H9 (cell line): ENCODE results near the gene TTC6. TPM values are rescaled to one million over a fixed set of nuclear protein-coding genes. Genes with fewer than 3 reads are reported as not detected.

Experiments used
- DNase-seq: peaks from one replicate; pipeline ENCODE4 v3.0.0-alpha.2; 2017
- H2AFZ ChIP-seq: one replicate; pipeline ENCODE4 v1.6.1; 2013; ENCODE audit warnings: mild to moderate bottlenecking, low read length, control low read depth, moderate library complexity
- H2AK5ac ChIP-seq: 2 replicates; pipeline ENCODE4 v1.6.1; 2013; ENCODE audit warnings: low read length, control low read depth, mixed read lengths; ENCODE audit not compliant: insufficient read length
- H2BK120ac ChIP-seq: one replicate; pipeline ENCODE4 v1.6.1; 2013; ENCODE audit warnings: low read depth, mild to moderate bottlenecking, low read length, control low read depth, inconsistent platforms; ENCODE audit not compliant: poor library complexity, severe bottlenecking
- H2BK12ac ChIP-seq: 2 replicates; pipeline ENCODE4 v1.6.1; 2013; ENCODE audit warnings: low read length, control low read depth, mixed read lengths, low read depth; ENCODE audit not compliant: insufficient read length
- H2BK15ac ChIP-seq: 2 replicates; pipeline ENCODE4 v1.6.1; 2013; ENCODE audit warnings: low read depth, low read length, control low read depth
- H2BK20ac ChIP-seq: one replicate; pipeline ENCODE4 v1.6.1; 2013; ENCODE audit warnings: low read depth, mild to moderate bottlenecking, low read length, control low read depth, inconsistent platforms; ENCODE audit not compliant: poor library complexity, severe bottlenecking
- H2BK5ac ChIP-seq: 2 replicates; pipeline ENCODE4 v1.6.1; 2013; ENCODE audit warnings: low read length, control low read depth, mixed read lengths; ENCODE audit not compliant: insufficient read length
- H3K14ac ChIP-seq: 2 replicates; pipeline ENCODE4 v1.6.1; 2013; ENCODE audit warnings: low read length, control low read depth; ENCODE audit not compliant: insufficient read depth
- H3K18ac ChIP-seq: 2 replicates; pipeline ENCODE4 v1.6.1; 2013; ENCODE audit warnings: low read depth, mild to moderate bottlenecking, mixed read lengths, low read length, control low read depth; ENCODE audit not compliant: insufficient read length
- H3K23ac ChIP-seq: 2 replicates; pipeline ENCODE4 v1.6.1; 2013; ENCODE audit warnings: low read length, control low read depth, mixed read lengths, low read depth; ENCODE audit not compliant: insufficient read length
- H3K23me2 ChIP-seq: 2 replicates; pipeline ENCODE4 v1.6.1; 2013; ENCODE audit warnings: low read depth, mild to moderate bottlenecking, mixed read lengths, low read length, control low read depth; ENCODE audit not compliant: insufficient read length, poor library complexity, severe bottlenecking
- H3K27ac ChIP-seq: 2 replicates; pipeline ENCODE4 v1.5.1; 2013; ENCODE audit warnings: low read length, control low read depth, mixed read lengths, low read depth; ENCODE audit not compliant: insufficient read length
- H3K27me3 ChIP-seq: 2 replicates; pipeline ENCODE4 v1.6.1; 2013; ENCODE audit warnings: low read length, control low read depth, inconsistent platforms; ENCODE audit not compliant: insufficient read depth
- H3K4ac ChIP-seq: 2 replicates; pipeline ENCODE4 v1.6.1; 2013; ENCODE audit warnings: low read depth, mild to moderate bottlenecking, control low read depth, inconsistent platforms, low read length, moderate library complexity
- H3K4me1 ChIP-seq: 2 replicates; pipeline ENCODE4 v1.6.1; 2013; ENCODE audit warnings: low read length, control low read depth, inconsistent platforms; ENCODE audit not compliant: insufficient read depth
- H3K4me2 ChIP-seq: 2 replicates; pipeline ENCODE4 v1.6.1; 2013; ENCODE audit warnings: low read length, control low read depth, mixed read lengths; ENCODE audit not compliant: insufficient read length, insufficient read depth
- H3K56ac ChIP-seq: 2 replicates; pipeline ENCODE4 v1.6.1; 2013; ENCODE audit warnings: low read depth, mild to moderate bottlenecking, mixed read lengths, low read length, control low read depth; ENCODE audit not compliant: insufficient read length
- H3K79me1 ChIP-seq: 2 replicates; pipeline ENCODE4 v1.6.1; 2013; ENCODE audit warnings: low read depth, mild to moderate bottlenecking, moderate library complexity, low read length, control low read depth, inconsistent platforms; ENCODE audit not compliant: insufficient read depth, poor library complexity, severe bottlenecking
- H3K79me2 ChIP-seq: 2 replicates; pipeline ENCODE4 v1.6.1; 2013; ENCODE audit warnings: low read length, control low read depth, inconsistent platforms; ENCODE audit not compliant: insufficient read depth
- H3K9ac ChIP-seq: 2 replicates; pipeline ENCODE4 v1.6.1; 2013; ENCODE audit warnings: low read length, control low read depth, mixed read lengths; ENCODE audit not compliant: insufficient read length; ENCODE audit errors: extremely low read depth
- H3K9me3 ChIP-seq: one replicate; pipeline ENCODE4 v1.6.1; 2013; ENCODE audit warnings: low read depth, low read length, inconsistent platforms; ENCODE audit not compliant: control insufficient read depth
- H3T11ph ChIP-seq: one replicate; pipeline ENCODE4 v1.6.1; 2013; ENCODE audit warnings: mild to moderate bottlenecking, low read length, control low read depth, inconsistent platforms
- H4K20me1 ChIP-seq: one replicate; pipeline ENCODE4 v1.6.1; 2013; ENCODE audit not compliant: control insufficient read depth, insufficient read length, insufficient read depth
- H4K5ac ChIP-seq: 2 replicates; pipeline ENCODE4 v1.6.1; 2013; ENCODE audit warnings: low read depth, mild to moderate bottlenecking, mixed read lengths, low read length, control low read depth; ENCODE audit not compliant: insufficient read length
- H4K8ac ChIP-seq: replicated peaks from 2 replicates; pipeline ENCODE4 v1.6.1; 2013; ENCODE audit warnings: low read length, control low read depth, mixed read lengths, low read depth; ENCODE audit not compliant: insufficient read length
- H4K91ac ChIP-seq: 2 replicates; pipeline ENCODE4 v1.6.1; 2013; ENCODE audit warnings: low read depth, mild to moderate bottlenecking, moderate library complexity, mixed read lengths, low read length, control low read depth; ENCODE audit not compliant: insufficient read length
- H3K27ac Mint-ChIP-seq, 3 experiments: 2 replicates in 2 of 3; 3 replicates in 1 of 3; pipeline ENCODE4 v1.8.0; 2020 to 2021; ENCODE audit warnings: mixed read lengths in 3 of 3, mild to moderate bottlenecking in 1 of 3, moderate library complexity in 1 of 3
- H3K27me3 Mint-ChIP-seq: 2 replicates; pipeline ENCODE4 v1.8.0; 2021; ENCODE audit warnings: low read depth, mild to moderate bottlenecking, moderate library complexity, mixed read lengths
- H3K36me3 Mint-ChIP-seq, 3 experiments: 2 replicates in 2 of 3; 3 replicates in 1 of 3; pipeline ENCODE4 v1.8.0; 2020 to 2021; ENCODE audit warnings: low read depth in 3 of 3, mixed read lengths in 3 of 3; ENCODE audit not compliant: insufficient read depth in 1 of 3
- H3K4me1 Mint-ChIP-seq, 2 experiments: 2 replicates each; pipeline ENCODE4 v1.8.0; 2020; ENCODE audit warnings: mixed read lengths in 2 of 2
- H3K4me3 Mint-ChIP-seq, 2 experiments: 2 replicates in 1 of 2; 3 replicates in 1 of 2; pipeline ENCODE4 v1.8.0; 2020 to 2021; ENCODE audit warnings: mild to moderate bottlenecking in 2 of 2, mixed read lengths in 2 of 2, moderate library complexity in 1 of 2
- H3K9me3 Mint-ChIP-seq, 2 experiments: 2 replicates in 1 of 2; 3 replicates in 1 of 2; pipeline ENCODE4 v1.8.0; 2020; ENCODE audit warnings: mild to moderate bottlenecking in 2 of 2, mixed read lengths in 2 of 2, moderate library complexity in 1 of 2
- CTCF ChIP-seq: fragments of 200-600 bp; sonication (generic); conservative IDR thresholded peaks from 3 replicates; pipeline ENCODE4 v1.8.0; 2021; ENCODE audit warnings: antibody characterized with exemption, mild to moderate bottlenecking
- WGBS: extraction: QIAGEN DNeasy Blood & Tissue Kit; methylation state at CpG from one replicate; pipeline ENCODE4 v1.1.7; 2013; ENCODE audit warnings: missing lambda C conversion rate, low lambda C conversion rate, mixed read lengths; ENCODE audit not compliant: insufficient read length; ENCODE audit errors: extremely low coverage; 5-methylcytosine and 5-hydroxymethylcytosine counted together
- total RNA-seq: library from RNA; stranded (reverse); gene quantifications from 2 replicates; pipeline ENCODE4 v1.2.1, GENCODE V29; 2021

TTC6 gene
- total RNA-seq, 1 experiment from 2014 or later: 0.24 TPM

GRCh38 chr14:37610945-37611523 lies 15.6 kb downstream of the TTC6 start:
- WGBS: no CpG with 5 or more reads among the region's 52 CpGs
- no peak overlapping the region for H4K8ac ChIP-seq
- H3K9ac ChIP-seq: no peak overlapping the region
- peaks cover 39 to 42% of the 10 kb centered on the region in 2 experiments for H3K9me3 Mint-ChIP-seq
- H3K27ac Mint-ChIP-seq: no peak overlapping the region
- H3K18ac ChIP-seq: no peak overlapping the region
- TF ChIP-seq CTCF: no peak
- no peak overlapping the region for H2AFZ ChIP-seq
- H3K36me3 Mint-ChIP-seq: peaks cover 9 to 31% (median 12%) of the 10 kb centered on the region in 3 experiments
- H2BK20ac ChIP-seq: no peak overlapping the region
- H3K4me1 ChIP-seq: no peaks in the 10 kb centered on the region
- H3K4me2 ChIP-seq: no peak overlapping the region
- no peak overlapping the region for H3T11ph ChIP-seq
- H3K79me1 ChIP-seq: no peaks in the 10 kb centered on the region
- H3K23me2 ChIP-seq: no peaks in the 10 kb centered on the region
- H4K20me1 ChIP-seq: no peaks in the 10 kb centered on the region
- no peak overlapping the region for H3K14ac ChIP-seq
- H3K4me3 Mint-ChIP-seq: peak overlapping the region in 1 of 2 experiments; percentile 19; a peak in 2 of 5 replicates
- H3K4me1 Mint-ChIP-seq: no peaks in the 10 kb centered on the region
- no peaks in the 10 kb centered on the region for H3K27me3 ChIP-seq
- H4K5ac ChIP-seq: no peak overlapping the region
- no peak overlapping the region for H2BK15ac ChIP-seq
- H3K56ac ChIP-seq: no peak overlapping the region
- H3K23ac ChIP-seq: no peak overlapping the region
- H2BK5ac ChIP-seq: no peak overlapping the region
- peaks cover 4% of the 10 kb centered on the region for H3K9me3 ChIP-seq
- no peaks in the 10 kb centered on the region for H3K79me2 ChIP-seq
- H3K4ac ChIP-seq: no peak overlapping the region
- no peak for DNase-seq
- H2AK5ac ChIP-seq: no peak overlapping the region
- H4K91ac ChIP-seq: no peak overlapping the region
- H2BK12ac ChIP-seq: no peak overlapping the region
- peaks cover 57% of the 10 kb centered on the region for H3K27me3 Mint-ChIP-seq
- no peak overlapping the region for H2BK120ac ChIP-seq
- H3K27ac ChIP-seq: no peak overlapping the region
